HepG2 (cell line): Measurements from ENCODE around the gene RPL23. TPM values are rescaled to one million over a fixed set of nuclear protein-coding genes. Genes with fewer than 3 reads are reported as not detected.

Source experiments
- ATAD3A ChIP-seq: sonication (generic); formaldehyde crosslinking; IDR thresholded peaks from 2 replicates; pipeline ENCODE4 v1.4.0; 2020; ENCODE audit warnings: missing genetic modification reagents
- CHCHD3 ChIP-seq: sonication (generic); formaldehyde crosslinking; IDR thresholded peaks from 2 replicates; pipeline ENCODE4 v1.8.0; 2022; ENCODE audit warnings: mild to moderate bottlenecking, missing genetic modification reagents, moderate library complexity
- FOXK1 ChIP-seq: sonication (generic); formaldehyde crosslinking; IDR thresholded peaks from 2 replicates; pipeline ENCODE4 v1.4.0; 2020; ENCODE audit warnings: low read depth, missing genetic modification reagents, borderline replicate concordance
- HIC2 ChIP-seq: sonication (generic); formaldehyde crosslinking; IDR thresholded peaks from 2 replicates; pipeline ENCODE4 v1.9.0; 2022; ENCODE audit warnings: low read depth, missing genetic modification reagents
- HMG20A ChIP-seq: IDR thresholded peaks from 2 replicates; pipeline ENCODE4 v1.6.1; 2016; ENCODE audit warnings: borderline replicate concordance
- MXD1 ChIP-seq: sonication (generic); formaldehyde crosslinking; IDR thresholded peaks from 2 replicates; pipeline ENCODE4 v1.4.0; 2020; ENCODE audit warnings: mild to moderate bottlenecking, missing genetic modification reagents
- NCOA2 ChIP-seq: sonication (generic); formaldehyde crosslinking; IDR thresholded peaks from 2 replicates; pipeline ENCODE4 v1.8.0; 2022; ENCODE audit warnings: inconsistent platforms
- RBM39 ChIP-seq: fragments of 200-400 bp; formaldehyde crosslinking; IDR thresholded peaks from one replicate; pipeline ENCODE4 v1.6.1; 2018; ENCODE audit warnings: antibody characterized with exemption, mild to moderate bottlenecking, low read depth, low read length; ENCODE audit not compliant: poor library complexity, severe bottlenecking
- U2AF2 ChIP-seq: fragments of 200-400 bp; formaldehyde crosslinking; IDR thresholded peaks from 2 replicates; pipeline ENCODE4 v1.6.1; 2017; ENCODE audit warnings: low read depth, mild to moderate bottlenecking, low read length
- ZFP90 ChIP-seq: sonication (generic); formaldehyde crosslinking; IDR thresholded peaks from 2 replicates; pipeline ENCODE4 v1.8.0; 2022; ENCODE audit warnings: missing genetic modification reagents, mild to moderate bottlenecking, inconsistent platforms, borderline replicate concordance
- ZNF142 ChIP-seq: sonication (generic); formaldehyde crosslinking; IDR thresholded peaks from 2 replicates; pipeline ENCODE4 v1.4.0; 2020; ENCODE audit warnings: missing genetic modification reagents
- ZNF18 ChIP-seq: sonication (generic); formaldehyde crosslinking; IDR thresholded peaks from 2 replicates; pipeline ENCODE4 v1.8.0; 2022; ENCODE audit warnings: mild to moderate bottlenecking, missing genetic modification reagents; ENCODE audit not compliant: insufficient replicate concordance
- ZNF333 ChIP-seq: sonication (generic); formaldehyde crosslinking; IDR thresholded peaks from 2 replicates; pipeline ENCODE4 v1.4.0; 2020; ENCODE audit warnings: mild to moderate bottlenecking, missing genetic modification reagents, borderline replicate concordance
- ZNF337 ChIP-seq: sonication (generic); formaldehyde crosslinking; IDR thresholded peaks from 2 replicates; pipeline ENCODE4 v1.5.1; 2020; ENCODE audit warnings: missing genetic modification reagents, low read depth, mild to moderate bottlenecking, borderline replicate concordance
- ZNF496 ChIP-seq: sonication (generic); formaldehyde crosslinking; IDR thresholded peaks from 2 replicates; pipeline ENCODE4 v1.8.1; 2023; ENCODE audit warnings: mild to moderate bottlenecking, moderate library complexity, missing genetic modification reagents; ENCODE audit not compliant: insufficient replicate concordance
- ZNF547 ChIP-seq: sonication (generic); formaldehyde crosslinking; IDR thresholded peaks from 2 replicates; pipeline ENCODE4 v1.5.1; 2020; ENCODE audit warnings: mild to moderate bottlenecking, missing genetic modification reagents
- ZNF563 ChIP-seq: sonication (generic); formaldehyde crosslinking; IDR thresholded peaks from 2 replicates; pipeline ENCODE4 v1.8.0; 2022; ENCODE audit warnings: mild to moderate bottlenecking, moderate library complexity, missing genetic modification reagents
- polyA plus RNA-seq, 8 experiments: library from polyadenylated mRNA; depleted of rRNA in 3 of 8; stranded (reverse) in 7 of 8; unstranded in 1 of 8; fragments of >200 nt; fragmentation: Illumina TruSeq in 4 of 8; extraction: Trizol in 4 of 8; gene quantifications; 2 replicates each; pipeline versions ENCODE4 v1.2.1 to v1.2.3, GENCODE V29; 2011 to 2016; ENCODE audit warnings: low read depth in 4 of 8, missing spikeins in 1 of 8, mixed read lengths in 1 of 8; ENCODE audit not compliant: insufficient read depth in 1 of 8
- total RNA-seq, 5 experiments: library from RNA; depleted of rRNA; stranded (reverse); fragments of >200 nt; fragmentation: Illumina TruSeq; extraction: Trizol; gene quantifications; 2 replicates each; pipeline ENCODE4 v1.2.3, GENCODE V29; 2016; ENCODE audit warnings: low read depth in 1 of 5

The RPL23 gene
- total and polyA plus RNA-seq, 2 of the 13 experiments (the other 11 are each of a cell fraction or from before 2014, with no cell fraction given): 2,790 to 4,860 TPM

- TF ChIP-seq MXD1 (CRISPR knock-in tag) (0 out of 2 replicates have a peak, but pooled peaks have one; percentile 0), CHCHD3 (CRISPR knock-in tag) (no peak), ZNF142 (CRISPR knock-in tag) (peak; percentile 65; the same call in 1 of the 2 replicates), ZNF18 (no peak), FOXK1 (peak; percentile 86; the same call in 1 of the 2 replicates), HIC2 (CRISPR knock-in tag) (no peak), ZNF496 (no peak), NCOA2 (CRISPR knock-in tag) (peak; percentile 54; the same call in 1 of the 2 replicates), ZNF333 (CRISPR knock-in tag) (0 out of 2 replicates have a peak, but pooled peaks have one; percentile 30), RBM39 (no peak), U2AF2 (no peak), ZFP90 (CRISPR knock-in tag) (0 out of 2 replicates have a peak, but pooled peaks have one; percentile 69), ZNF563 (CRISPR knock-in tag) (no peak; the same call in 1 of the 2 replicates), ZNF337 (CRISPR knock-in tag) (peak; percentile 94; the same call in 1 of the 2 replicates), ATAD3A (CRISPR knock-in tag) (no peak), ZNF547 (CRISPR knock-in tag) (no peak; the same call in 1 of the 2 replicates), HMG20A (CRISPR knock-in tag) (peak; percentile 22; the same call in 1 of the 2 replicates)
Observed at GRCh38 chr17:38868817-38869525, 15.4 kb upstream of the RPL23 start (continued).
